HG02943 (cell line): ENCODE results near the gene CREB3L2.
A peak's percentile ranks its signal among the peaks of the same experiment; 100 is the strongest.
"Not testable (repeated sequence)": the region's sequence is repeated elsewhere in the genome, so short reads cannot be mapped to it uniquely, and the experiment has no call there.

ENCODE experiments used
- ATAC-seq: cut with Tn5 transposase; IDR thresholded peaks from one replicate; pipeline ENCODE4 v1.9.1; 2021; ENCODE audit warnings: mild to moderate bottlenecking, low read depth, moderate library complexity; ENCODE audit not compliant: unreplicated experiment

CREB3L2 gene, protein sequence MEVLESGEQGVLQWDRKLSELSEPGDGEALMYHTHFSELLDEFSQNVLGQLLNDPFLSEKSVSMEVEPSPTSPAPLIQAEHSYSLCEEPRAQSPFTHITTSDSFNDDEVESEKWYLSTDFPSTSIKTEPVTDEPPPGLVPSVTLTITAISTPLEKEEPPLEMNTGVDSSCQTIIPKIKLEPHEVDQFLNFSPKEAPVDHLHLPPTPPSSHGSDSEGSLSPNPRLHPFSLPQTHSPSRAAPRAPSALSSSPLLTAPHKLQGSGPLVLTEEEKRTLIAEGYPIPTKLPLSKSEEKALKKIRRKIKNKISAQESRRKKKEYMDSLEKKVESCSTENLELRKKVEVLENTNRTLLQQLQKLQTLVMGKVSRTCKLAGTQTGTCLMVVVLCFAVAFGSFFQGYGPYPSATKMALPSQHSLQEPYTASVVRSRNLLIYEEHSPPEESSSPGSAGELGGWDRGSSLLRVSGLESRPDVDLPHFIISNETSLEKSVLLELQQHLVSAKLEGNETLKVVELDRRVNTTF

DNA sequence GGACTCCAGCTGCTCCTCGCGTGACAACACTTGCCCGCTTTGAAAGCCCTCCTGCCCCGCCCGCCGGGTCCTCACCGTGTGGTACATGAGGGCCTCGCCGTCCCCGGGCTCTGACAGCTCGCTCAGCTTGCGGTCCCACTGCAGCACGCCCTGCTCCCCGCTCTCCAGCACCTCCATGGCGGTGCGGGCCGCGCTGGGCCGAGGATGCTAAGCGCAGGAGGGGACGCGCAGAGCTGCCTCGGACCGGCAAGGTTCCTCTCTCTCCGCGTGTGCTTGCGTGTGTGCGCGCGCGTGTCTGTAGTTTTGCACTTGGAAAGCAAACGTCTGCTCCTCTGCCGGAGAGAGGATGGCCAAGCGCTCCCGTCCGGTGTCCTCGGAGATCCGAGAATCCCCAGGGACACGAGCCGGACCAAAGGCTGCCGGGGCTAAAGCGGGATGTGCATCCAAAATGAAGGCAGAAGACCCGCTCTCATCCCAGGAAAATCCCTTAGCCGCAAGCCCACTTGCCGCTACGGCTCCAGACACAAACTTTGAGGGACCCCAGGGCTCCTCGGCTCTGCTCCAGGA is at the start of gene CREB3L2:
Gene CREB3L2 (minus strand): TSS at position 558 of the 567 bp plus-strand sequence. CDS start 381 bp downstream, at position 177.
- ATAC-seq: peak; percentile 36

DNA sequence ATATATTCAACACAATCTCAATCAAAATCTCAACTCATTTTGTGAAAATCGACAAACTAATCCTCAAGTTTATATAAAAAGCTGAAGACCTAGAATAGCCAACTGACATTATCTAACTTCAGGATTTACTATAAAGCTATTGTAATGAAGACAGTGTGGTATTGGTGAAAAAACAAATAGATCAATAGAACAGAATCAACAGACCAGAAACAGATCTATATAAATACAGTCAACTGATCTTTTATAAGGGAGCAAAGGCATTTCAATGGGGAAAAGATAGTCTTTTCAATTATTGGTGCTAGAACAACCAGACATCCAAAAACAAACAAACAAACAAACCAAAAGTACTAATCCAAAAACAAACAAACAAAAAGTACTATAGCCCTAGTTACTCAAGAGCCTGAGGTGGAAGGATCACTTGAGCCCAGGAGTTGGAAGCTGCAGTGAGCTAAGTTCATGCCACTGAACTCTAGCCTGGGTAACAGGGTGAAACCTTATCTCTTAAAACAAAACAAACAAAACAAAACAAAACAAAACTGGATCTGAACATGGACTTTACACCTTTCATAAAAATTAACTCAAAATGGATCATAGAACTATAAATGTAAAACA is 47.7 kb upstream of the CREB3L2 start:
- ATAC-seq: no peak

DNA sequence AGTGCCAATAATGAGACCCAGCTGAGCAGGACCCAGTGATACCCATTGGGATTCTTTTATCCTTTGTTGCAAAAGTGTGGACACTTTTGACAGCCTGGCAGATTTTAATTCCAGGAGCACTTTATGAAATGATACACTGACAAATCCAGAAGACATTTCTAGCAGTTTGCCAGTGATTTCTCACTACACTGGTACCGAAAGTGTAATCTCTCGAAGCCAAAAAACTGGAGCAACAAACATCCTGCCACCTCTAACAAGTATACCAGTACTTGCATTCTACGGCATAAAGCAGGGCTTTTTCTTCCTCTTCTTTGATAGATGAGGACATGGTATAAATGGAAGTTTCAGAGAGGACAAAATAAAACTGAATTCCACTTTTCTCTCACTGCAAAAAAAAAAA is 46.0 kb upstream of the CREB3L2 start:
- ATAC-seq: no peak

DNA sequence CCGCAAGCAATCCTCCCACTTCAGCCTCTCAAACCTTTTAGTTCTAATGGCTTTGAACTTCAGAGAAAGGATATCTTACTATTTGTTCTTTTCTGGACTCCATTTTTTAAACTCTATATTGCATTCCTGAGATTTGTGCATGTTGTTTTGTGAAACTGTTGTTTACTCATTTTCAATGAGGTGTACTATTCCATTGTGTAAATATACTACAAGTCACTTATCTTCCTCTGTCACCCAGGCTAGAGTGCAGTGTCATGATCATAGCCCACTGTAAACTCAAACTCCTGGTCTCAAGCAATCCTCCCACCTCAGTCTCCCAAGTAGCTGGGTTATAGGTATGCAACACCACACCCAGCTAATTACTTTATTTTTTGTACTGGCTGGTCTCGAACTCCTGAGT is 43.0 kb upstream of the CREB3L2 start:
- ATAC-seq: no peak

DNA sequence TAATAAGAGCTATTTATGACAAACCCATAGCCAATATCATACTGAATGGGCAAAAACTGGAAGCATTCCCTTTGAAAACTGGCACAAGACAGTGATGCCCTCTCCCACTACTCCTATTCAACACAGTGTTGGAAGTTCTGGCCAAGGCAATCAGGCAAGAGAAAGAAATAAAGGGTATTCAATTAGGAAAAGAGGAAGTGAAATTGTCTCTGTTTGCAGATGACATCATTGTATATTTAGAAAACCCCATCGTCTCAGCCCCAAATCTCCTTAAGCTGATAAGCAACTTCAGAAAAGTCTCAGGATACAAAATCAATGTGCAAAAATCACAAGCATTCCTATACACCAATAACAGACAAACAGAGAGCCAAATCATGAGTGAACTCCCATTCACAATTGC is 38.2 kb upstream of the CREB3L2 start:
- not testable (repeated sequence) for ATAC-seq

DNA sequence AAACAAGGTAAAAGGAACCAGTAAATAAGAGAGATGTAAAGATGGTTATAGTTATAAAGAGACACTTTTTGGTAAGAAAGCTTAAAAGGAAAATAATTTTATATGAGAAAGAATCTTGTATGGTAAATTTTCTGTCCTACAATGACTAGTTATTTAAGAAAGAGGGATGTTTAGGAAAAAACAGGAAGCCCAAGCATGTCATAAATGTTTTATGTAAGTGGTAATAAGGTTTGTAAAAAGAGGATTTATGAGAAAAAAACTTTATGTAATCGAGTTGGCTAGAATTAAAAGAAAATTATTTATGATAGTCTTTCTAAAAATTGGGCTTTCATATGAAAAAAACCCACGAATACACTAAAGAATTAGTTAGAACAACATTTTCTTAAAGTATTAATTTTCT is 34.2 kb upstream of the CREB3L2 start:
- ATAC-seq: no peak

DNA sequence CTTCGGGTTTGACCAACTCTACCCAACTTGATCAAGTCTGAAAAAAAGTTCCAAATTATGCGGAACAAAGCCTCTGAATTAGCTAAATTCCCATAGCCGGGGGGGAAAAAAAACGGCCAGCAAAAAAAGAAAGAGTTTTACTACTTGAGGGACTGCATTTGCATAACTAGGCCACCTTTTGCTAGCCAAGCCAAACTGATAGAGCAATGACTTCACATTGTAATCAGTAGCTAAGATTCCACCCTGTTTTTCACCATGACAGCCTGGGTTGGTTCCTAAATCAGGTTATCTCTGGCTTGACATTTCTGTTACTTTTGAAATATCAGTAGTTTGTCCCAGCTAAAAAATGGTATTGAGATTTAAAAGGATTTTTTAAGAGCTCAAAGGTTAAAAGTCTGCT is 31.4 kb upstream of the CREB3L2 start:
- no peak for ATAC-seq

DNA sequence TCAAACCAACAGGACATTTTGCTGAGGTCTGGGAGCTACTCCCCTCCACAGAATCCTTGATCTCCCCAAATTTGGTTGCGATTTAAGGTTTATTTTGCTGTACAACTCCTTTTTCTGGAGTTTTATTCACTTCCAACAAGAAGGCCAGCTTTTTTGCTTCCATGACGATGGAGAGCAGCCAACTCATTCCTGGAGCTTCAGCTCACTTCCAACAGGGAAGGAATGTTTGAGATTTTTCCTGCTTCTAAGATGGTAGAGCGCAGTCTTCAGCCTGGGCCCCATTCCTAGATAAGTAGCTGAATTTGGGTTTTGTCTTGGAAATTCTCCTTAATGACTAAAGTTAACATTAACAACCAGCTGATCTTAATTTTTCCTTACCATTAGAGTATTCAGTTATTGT is 30.9 kb upstream of the CREB3L2 start:
- no peak for ATAC-seq

DNA sequence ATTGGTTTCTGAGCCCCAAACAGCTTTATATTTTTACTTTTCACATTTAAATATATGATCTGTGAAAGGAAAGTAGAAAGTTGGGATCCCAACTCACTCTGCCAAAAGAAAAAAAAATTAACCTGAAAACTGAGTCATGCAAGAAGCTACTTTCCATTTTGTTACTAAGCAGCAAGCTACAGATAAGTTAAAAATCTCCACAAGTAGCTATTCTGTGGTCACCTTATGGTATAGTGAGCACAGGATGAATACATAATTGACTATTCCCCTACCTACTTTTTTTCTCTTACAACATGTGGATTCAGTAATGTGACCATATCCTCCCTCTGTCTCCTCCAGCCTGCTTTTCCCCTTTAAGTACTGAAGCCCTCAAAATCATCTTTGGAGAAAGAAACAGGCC is 30.3 kb upstream of the CREB3L2 start:
- no peak for ATAC-seq

DNA sequence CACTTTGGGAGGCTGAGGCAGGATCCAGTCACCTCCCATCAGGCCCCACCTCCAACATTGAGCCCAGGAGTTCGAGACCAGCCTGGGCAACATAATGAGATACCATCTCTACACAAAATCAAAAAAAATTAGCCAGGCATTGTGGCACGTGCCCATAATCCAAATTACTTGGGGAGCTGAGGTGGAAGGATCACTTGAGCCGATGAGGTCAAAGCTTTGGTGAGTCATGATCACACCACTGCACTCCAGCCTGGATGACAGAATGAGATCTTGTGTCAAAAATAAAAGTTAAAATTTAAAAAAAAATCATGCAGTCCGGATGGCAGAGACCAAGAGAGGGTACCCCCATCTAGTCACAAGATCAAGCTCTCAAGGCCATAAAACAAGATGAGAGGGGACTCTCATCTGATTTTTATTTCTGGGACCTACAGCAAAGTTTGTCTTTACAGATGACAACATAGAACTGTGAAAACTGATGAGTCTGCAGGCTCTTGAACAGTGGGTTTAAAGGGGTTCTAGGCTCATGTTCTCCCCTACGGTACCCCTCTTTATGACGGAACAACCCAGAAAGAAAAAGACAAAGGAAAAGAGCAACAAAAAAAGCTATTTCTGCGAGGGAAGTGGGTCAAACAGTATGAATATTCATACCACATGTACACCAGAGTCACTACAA is 28.9 kb upstream of the CREB3L2 start:
- ATAC-seq: no peak

DNA sequence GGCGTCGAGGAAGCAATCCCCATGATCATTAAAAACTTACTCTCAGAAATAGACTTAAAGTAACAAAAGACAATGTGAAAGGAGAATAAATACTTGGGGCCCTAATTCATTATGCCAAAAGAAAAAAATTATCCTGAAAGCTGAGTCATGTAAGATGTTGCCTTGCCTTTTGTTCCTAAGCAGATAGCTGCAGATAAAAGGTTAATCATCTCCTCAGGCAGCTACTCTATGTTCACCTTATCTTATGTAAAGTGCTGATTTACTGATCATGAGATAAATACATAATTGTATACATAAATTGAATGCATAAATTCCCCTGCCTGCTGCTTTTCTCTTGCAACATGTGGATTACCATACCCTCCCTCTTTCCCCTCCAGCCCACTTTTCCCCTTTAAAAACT is 28.1 kb upstream of the CREB3L2 start:
- no peak for ATAC-seq

DNA sequence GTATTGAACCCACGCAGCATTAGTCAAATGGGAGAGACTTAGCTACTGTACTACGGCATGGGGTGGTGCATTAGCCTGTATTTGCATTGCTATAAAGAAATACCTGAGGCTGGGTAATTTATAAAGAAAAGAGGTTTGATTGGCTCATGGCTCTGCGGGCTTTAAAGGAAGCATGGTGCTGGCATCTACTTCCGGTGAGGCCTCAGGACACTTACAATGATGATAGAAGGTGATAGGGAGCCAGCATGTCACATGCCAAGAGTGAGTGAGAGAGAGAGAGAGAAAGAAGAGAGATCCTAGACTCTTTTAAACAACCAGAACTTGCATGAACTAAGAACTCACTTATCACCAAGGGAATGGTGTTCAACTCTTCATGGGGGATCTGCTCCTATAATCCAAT is 27.2 kb upstream of the CREB3L2 start:
- ATAC-seq: no peak

DNA sequence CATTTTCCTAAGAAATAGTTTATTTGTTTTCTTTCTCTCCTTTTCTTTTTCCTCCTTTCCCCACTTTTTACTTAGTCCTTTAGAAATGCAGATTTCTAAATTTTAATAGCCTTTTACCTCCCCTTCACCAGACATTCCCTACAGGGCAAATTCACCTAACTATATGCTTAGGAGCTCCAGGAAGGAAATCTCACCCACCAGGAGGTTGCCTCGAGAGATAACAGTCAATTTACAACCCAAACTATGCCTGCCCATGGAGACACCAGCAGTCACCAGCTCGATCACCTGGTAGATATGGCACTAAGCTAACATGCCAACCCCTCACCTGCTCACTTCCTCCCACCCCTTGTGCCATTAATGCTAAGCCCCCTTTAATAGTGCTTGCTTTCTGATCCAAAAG is 25.2 kb upstream of the CREB3L2 start:
- ATAC-seq: no peak

DNA sequence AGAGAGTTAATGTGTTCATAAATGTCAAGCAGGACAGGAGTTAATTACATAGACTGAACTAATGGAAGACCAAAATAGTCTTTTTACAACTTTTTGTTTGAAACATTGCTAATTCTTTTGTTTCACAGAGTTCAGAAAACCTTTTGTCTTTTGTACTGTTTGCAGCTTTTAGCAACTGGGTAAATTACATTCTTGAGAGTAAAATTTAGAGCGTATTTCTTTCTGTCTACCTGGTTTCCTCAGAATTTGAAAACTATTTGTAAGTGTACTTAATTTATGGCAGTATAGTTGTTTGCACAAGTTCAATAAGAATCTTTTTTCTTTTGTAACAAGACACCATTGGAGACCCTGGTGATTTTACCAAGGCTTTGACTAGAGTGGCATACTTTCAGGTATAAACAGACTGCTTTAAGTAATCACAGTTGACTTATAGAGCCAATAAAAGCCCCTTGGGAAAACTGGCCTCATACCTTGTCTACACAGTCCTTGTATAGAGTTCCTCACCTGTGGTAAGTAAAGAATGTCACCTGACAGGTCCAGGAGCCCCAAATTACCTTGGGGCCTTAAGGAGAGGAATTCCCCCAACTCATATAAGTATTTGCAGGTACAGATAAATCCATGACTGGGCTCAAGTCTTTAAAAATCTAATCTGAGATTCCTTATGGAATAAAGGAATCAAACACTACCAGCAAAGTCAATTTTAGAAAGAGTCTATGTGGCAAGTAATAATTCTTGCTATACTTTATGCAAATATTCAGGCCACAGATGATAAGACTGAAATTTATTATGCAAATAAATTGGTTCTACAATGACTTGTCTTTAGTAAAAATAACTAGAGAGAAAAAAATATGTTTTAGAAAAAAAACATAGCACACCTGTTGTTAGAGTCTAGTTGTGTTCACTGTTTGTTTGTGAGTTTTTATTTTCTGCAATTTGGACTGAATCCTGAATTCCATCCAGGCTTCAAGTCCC is 23.6 kb upstream of the CREB3L2 start:
- no peak for ATAC-seq

DNA sequence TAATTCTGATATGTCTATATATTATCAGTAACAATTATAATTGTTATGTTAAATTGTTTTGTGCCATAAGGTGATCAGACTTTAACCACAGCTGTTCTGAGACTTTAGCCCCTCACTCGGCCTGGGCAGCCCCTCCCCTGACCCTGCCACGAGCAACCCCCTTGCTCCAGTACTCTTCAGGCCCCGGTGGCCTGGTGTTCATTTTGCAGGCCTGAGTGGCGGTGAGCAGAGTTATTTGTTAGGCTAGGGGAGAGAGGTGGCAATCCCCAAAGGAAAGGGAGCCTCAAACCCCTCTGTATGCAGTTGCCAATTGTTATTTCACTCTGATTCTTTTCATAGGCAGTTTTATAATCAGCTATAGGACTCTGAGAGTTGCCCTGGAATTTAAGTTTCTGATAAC is 22.9 kb upstream of the CREB3L2 start:
- ATAC-seq: no peak

DNA sequence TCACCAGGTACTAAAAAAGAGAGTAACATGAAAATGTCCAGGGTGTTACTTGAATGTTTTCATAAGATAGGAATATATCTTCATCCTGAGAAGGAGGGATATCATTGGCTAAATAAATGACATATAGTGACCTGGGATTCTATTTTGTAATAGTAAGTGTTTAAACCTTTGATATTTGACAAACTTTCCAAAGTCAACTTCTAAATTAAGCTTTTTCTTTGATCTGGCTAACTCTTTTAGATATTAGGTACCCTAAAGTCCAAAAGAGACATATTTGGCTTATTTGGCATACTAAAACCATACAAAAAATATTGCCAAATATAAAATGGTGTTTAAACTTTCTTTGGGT is 22.4 kb upstream of the CREB3L2 start:
- no peak for ATAC-seq

DNA sequence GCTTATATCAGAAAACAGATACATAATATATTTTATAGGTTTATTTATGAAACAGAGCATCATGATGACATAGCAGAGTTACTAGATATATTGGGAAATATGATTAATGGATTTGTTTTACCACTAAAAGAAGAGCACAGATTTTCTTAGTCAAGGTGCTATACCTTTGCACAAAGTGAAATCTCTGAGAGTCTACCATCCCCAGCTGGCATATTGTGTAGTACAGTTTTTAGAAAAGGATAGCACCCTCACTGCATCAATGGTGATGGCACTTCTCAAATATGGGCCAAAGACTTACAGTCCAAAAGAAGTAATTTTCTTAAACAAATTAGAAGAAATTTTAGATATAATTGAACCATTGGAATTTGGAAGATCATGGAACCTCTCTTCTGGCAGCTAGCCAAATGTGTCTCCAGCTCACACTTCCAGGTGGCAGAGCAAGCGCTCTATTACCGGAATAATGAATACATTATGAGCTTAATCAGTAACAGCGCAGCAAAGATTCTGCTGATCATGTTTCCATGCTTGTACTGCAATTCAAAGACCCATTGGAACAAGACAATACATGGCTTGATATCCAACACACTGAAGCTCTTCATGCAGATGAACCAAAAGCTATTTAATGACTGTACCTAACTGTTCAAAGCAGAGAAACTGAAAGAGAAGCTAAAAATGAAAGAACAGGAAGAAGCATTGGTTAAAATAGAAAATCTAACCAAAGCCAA is 21.9 kb upstream of the CREB3L2 start:
- ATAC-seq: peak; percentile 67

DNA sequence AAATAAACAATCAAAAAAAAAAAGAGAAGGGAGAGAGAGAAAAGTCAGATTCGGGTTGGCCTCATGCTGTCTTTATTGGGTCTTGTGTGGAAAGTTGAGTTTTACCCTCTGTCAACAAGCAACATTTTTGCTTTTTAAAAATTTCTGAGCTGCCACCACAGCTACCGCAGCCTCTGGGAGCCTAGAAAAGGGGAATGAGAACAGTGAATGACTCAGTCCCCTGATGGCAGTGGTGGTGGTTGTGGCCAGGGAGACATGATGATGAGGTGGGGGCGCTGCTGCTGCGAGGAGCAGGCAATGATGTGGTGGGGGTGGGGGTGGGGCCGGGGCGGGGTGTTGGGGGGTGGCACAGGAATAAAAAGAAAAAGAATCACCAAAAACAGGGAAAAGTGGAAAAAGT is 20.0 kb upstream of the CREB3L2 start:
- ATAC-seq: no peak

DNA sequence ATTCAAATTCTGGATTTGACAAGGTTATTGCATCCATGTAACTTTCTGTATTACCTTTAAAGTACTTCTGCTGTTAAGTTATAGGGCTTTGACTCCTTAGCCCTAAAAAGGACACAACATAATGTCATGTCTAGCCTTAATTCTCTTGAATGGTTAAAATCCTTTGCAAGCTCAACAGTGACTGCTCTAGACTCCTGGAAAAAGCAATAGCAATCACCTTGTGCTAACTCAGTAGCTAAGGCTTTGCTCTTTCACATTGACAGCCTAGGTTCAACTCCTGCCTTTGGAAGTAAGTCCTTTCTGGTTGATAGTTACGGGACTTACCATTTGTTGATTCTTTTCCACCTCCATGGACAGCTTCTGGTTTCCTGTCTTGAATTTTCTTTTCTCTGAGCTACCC is 16.1 kb upstream of the CREB3L2 start:
- ATAC-seq: no peak
